Effector memory CD8-positive, alpha-beta T cell (primary cell): ENCODE measurements around the gene NBAS.

ENCODE experiments used
- ATAC-seq: fragments of 150-1000 bp; cut with Tn5 transposase; replicated peaks from 2 replicates; pipeline ENCODE4 v1.10.0; 2021; ENCODE audit warnings: mild to moderate bottlenecking, moderate library complexity
- DNase-seq, 3 experiments: peaks; one replicate each; pipeline ENCODE4 v3.0.0; 2021
- H3K27ac Mint-ChIP-seq, 2 donors: one replicate each; pipeline ENCODE4 v1.8.0; 2022; ENCODE audit warnings: mild to moderate bottlenecking in 2 of 2, mixed read lengths in 2 of 2, moderate library complexity in 2 of 2
- H3K27me3 Mint-ChIP-seq, 2 donors: one replicate each; pipeline ENCODE4 v1.8.0; 2022; ENCODE audit warnings: mixed read lengths in 2 of 2
- H3K36me3 Mint-ChIP-seq: one replicate; pipeline ENCODE4 v1.8.0; 2022; ENCODE audit warnings: mild to moderate bottlenecking, moderate library complexity, mixed read lengths; ENCODE audit not compliant: insufficient read depth
- H3K4me1 Mint-ChIP-seq, 2 donors: one replicate each; pipeline ENCODE4 v1.8.0; 2022; ENCODE audit warnings: low read depth in 2 of 2, mixed read lengths in 2 of 2
- H3K4me3 Mint-ChIP-seq, 2 donors: one replicate each; pipeline ENCODE4 v1.8.0; 2022; ENCODE audit warnings: mild to moderate bottlenecking in 2 of 2, mixed read lengths in 2 of 2, moderate library complexity in 2 of 2
- H3K9me3 Mint-ChIP-seq, 2 donors: one replicate each; pipeline ENCODE4 v1.8.0; 2022; ENCODE audit warnings: mixed read lengths in 2 of 2

Gene NBAS

GRCh38 chr2:15486770-15487169 is 74.4 kb downstream of the NBAS start:
- H3K27ac Mint-ChIP-seq = no peak overlapping the region
- no peaks in the 10 kb centered on the region for H3K27me3 Mint-ChIP-seq
- DNase-seq (no peak), ATAC-seq (no peak)
- H3K4me3 Mint-ChIP-seq = no peak overlapping the region
- H3K4me1 Mint-ChIP-seq = peaks cover 0 to under 1% of the 10 kb centered on the region in 2 donors
- no peaks in the 10 kb centered on the region for H3K9me3 Mint-ChIP-seq
- H3K36me3 Mint-ChIP-seq = peaks cover 12% of the 10 kb centered on the region

GRCh38 chr2:15485949-15486348 is 75.2 kb downstream of the NBAS start:
- DNase-seq (no peak), ATAC-seq (no peak)
- Mint-ChIP-seq H3K27me3 (no peaks in the 10 kb centered on the region), H3K36me3 (peaks cover 12% of the 10 kb centered on the region), H3K4me1 (peaks cover 0 to 3% of the 10 kb centered on the region in 2 donors), H3K9me3 (no peaks in the 10 kb centered on the region), H3K27ac (no peak overlapping the region), H3K4me3 (no peak overlapping the region)

- H3K4me1 Mint-ChIP-seq = peaks cover 0 to 3% of the 10 kb centered on the region in 2 donors
- ATAC-seq (no peak), DNase-seq (no peak)
- H3K36me3 Mint-ChIP-seq = peaks cover 14% of the 10 kb centered on the region
- H3K27ac Mint-ChIP-seq = peak overlapping the region in 1 of 2 donors; percentile 50
- no peaks in the 10 kb centered on the region for H3K27me3 Mint-ChIP-seq
- no peaks in the 10 kb centered on the region for H3K9me3 Mint-ChIP-seq
- no peak overlapping the region for H3K4me3 Mint-ChIP-seq
Observed at GRCh38 chr2:15481000-15481399, 80.1 kb downstream of the NBAS start.

- DNase-seq = no peak
- Mint-ChIP-seq H3K36me3 (peaks cover 17% of the 10 kb centered on the region), H3K27ac (peak overlapping the region in 1 of 2 donors; percentile 50), H3K4me3 (no peak overlapping the region), H3K9me3 (no peaks in the 10 kb centered on the region), H3K27me3 (no peaks in the 10 kb centered on the region), H3K4me1 (peaks cover 0 to 3% of the 10 kb centered on the region in 2 donors)
- ATAC-seq = no peak
Observed at GRCh38 chr2:15480552-15480951, 80.6 kb downstream of the NBAS start.

- peaks cover 28% of the 10 kb centered on the region for H3K36me3 Mint-ChIP-seq
- DNase-seq = no peak
- no peak overlapping the region for H3K27ac Mint-ChIP-seq
- ATAC-seq = no peak
- H3K9me3 Mint-ChIP-seq = peaks cover 0 to 2% of the 10 kb centered on the region in 2 donors
- H3K4me1 Mint-ChIP-seq = peaks cover 0 to 5% of the 10 kb centered on the region in 2 donors
- H3K27me3 Mint-ChIP-seq = no peaks in the 10 kb centered on the region
- no peak overlapping the region for H3K4me3 Mint-ChIP-seq
Observed at GRCh38 chr2:15472876-15473275, 88.3 kb downstream of the NBAS start.

- Mint-ChIP-seq H3K27ac (no peak overlapping the region), H3K4me3 (no peak overlapping the region), H3K27me3 (no peaks in the 10 kb centered on the region), H3K4me1 (peaks cover 0 to 5% of the 10 kb centered on the region in 2 donors), H3K9me3 (peaks cover 0 to 2% of the 10 kb centered on the region in 2 donors), H3K36me3 (peaks cover 34% of the 10 kb centered on the region)
- ATAC-seq = no peak
- DNase-seq = no peak
Observed at GRCh38 chr2:15472133-15472532, 89.0 kb downstream of the NBAS start.

GRCh38 chr2:15471606-15472005 is 89.5 kb downstream of the NBAS start:
- H3K36me3 Mint-ChIP-seq = peaks cover 34% of the 10 kb centered on the region
- H3K27me3 Mint-ChIP-seq = no peaks in the 10 kb centered on the region
- no peak overlapping the region for H3K4me3 Mint-ChIP-seq
- peaks cover 0 to 2% of the 10 kb centered on the region in 2 donors for H3K9me3 Mint-ChIP-seq
- no peak overlapping the region for H3K27ac Mint-ChIP-seq
- ATAC-seq (no peak), DNase-seq (no peak)
- peaks cover 0 to 5% of the 10 kb centered on the region in 2 donors for H3K4me1 Mint-ChIP-seq

GRCh38 chr2:15460112-15460620 is 101.0 kb downstream of the NBAS start:
- ATAC-seq (no peak), DNase-seq (no peak)
- Mint-ChIP-seq H3K36me3 (peaks cover 12% of the 10 kb centered on the region), H3K4me3 (no peak overlapping the region), H3K27ac (no peak overlapping the region), H3K9me3 (no peaks in the 10 kb centered on the region), H3K27me3 (no peaks in the 10 kb centered on the region), H3K4me1 (peaks cover 0 to 2% of the 10 kb centered on the region in 2 donors)

- Mint-ChIP-seq H3K4me3 (no peak overlapping the region), H3K36me3 (peaks cover 21% of the 10 kb centered on the region), H3K27ac (peak overlapping the region in 1 of 2 donors; percentile 39), H3K9me3 (no peaks in the 10 kb centered on the region), H3K27me3 (no peaks in the 10 kb centered on the region), H3K4me1 (no peaks in the 10 kb centered on the region)
- ATAC-seq (no peak), DNase-seq (no peak)
Observed at GRCh38 chr2:15458277-15458676, 102.9 kb downstream of the NBAS start.

- H3K4me3 Mint-ChIP-seq = no peak overlapping the region
- no peaks in the 10 kb centered on the region for H3K4me1 Mint-ChIP-seq
- H3K9me3 Mint-ChIP-seq = no peaks in the 10 kb centered on the region
Observed at GRCh38 chr2:15457868-15458267, 103.3 kb downstream of the NBAS start.

GRCh38 chr2:15456352-15456751 is 104.8 kb downstream of the NBAS start:
- H3K4me1 Mint-ChIP-seq = no peaks in the 10 kb centered on the region
- ATAC-seq (no peak), DNase-seq (no peak)
- H3K4me3 Mint-ChIP-seq = no peak overlapping the region
- peaks cover 22% of the 10 kb centered on the region for H3K36me3 Mint-ChIP-seq
- peak overlapping the region in 1 of 2 donors; percentile 14 for H3K27ac Mint-ChIP-seq
- no peaks in the 10 kb centered on the region for H3K9me3 Mint-ChIP-seq
- no peaks in the 10 kb centered on the region for H3K27me3 Mint-ChIP-seq

More at GRCh38 chr2:15457868-15458267, 103.3 kb downstream of the NBAS start:
- Mint-ChIP-seq H3K27me3 (no peaks in the 10 kb centered on the region), H3K36me3 (peaks cover 21% of the 10 kb centered on the region), H3K27ac (no peak overlapping the region)
- ATAC-seq (no peak), DNase-seq (no peak)

GRCh38 chr2:15450808-15451207 is 110.3 kb downstream of the NBAS start:
- DNase-seq = no peak
- no peaks in the 10 kb centered on the region for H3K9me3 Mint-ChIP-seq
- no peak overlapping the region for H3K4me3 Mint-ChIP-seq
- peaks cover 22% of the 10 kb centered on the region for H3K36me3 Mint-ChIP-seq
- no peak for ATAC-seq
- no peaks in the 10 kb centered on the region for H3K4me1 Mint-ChIP-seq
- no peaks in the 10 kb centered on the region for H3K27me3 Mint-ChIP-seq
- peak overlapping the region in 1 of 2 donors; percentile 78 for H3K27ac Mint-ChIP-seq

- H3K27me3 Mint-ChIP-seq = no peaks in the 10 kb centered on the region
- no peak overlapping the region for H3K4me3 Mint-ChIP-seq
- no peaks in the 10 kb centered on the region for H3K4me1 Mint-ChIP-seq
- H3K27ac Mint-ChIP-seq = peak overlapping the region in 1 of 2 donors; percentile 12
- ATAC-seq (no peak), DNase-seq (no peak)
- no peaks in the 10 kb centered on the region for H3K9me3 Mint-ChIP-seq
- peaks cover 20% of the 10 kb centered on the region for H3K36me3 Mint-ChIP-seq
Observed at GRCh38 chr2:15449556-15450236, 111.4 kb downstream of the NBAS start.

GRCh38 chr2:15448250-15448839 is 112.8 kb downstream of the NBAS start:
- Mint-ChIP-seq H3K27me3 (no peaks in the 10 kb centered on the region), H3K36me3 (peaks cover 16% of the 10 kb centered on the region), H3K9me3 (no peaks in the 10 kb centered on the region), H3K4me1 (no peaks in the 10 kb centered on the region), H3K27ac (no peak overlapping the region), H3K4me3 (no peak overlapping the region)
- ATAC-seq (no peak), DNase-seq (no peak)
